ENCODE results near the gene BSX. TPM values are rescaled to one million over a fixed set of nuclear protein-coding genes. Genes with fewer than 3 reads are reported as not detected.

BSX gene
- not detected for total RNA-seq
- polyA plus RNA-seq (ENCODE audit: insufficient read length in 6 of 6) = not detected
- long read RNA-seq, donor 1 = 0 reads
- long read RNA-seq, donor 2 = 0 reads
- long read RNA-seq, donor 3 = 0 reads
- long read RNA-seq, donor 4 = 0 reads
- long read RNA-seq, donor 5 = 0 reads
- long read RNA-seq, donor 6 = 0 reads
- long read RNA-seq, donor 7 = 0 reads
- long read RNA-seq, donor 8 = 0 reads
- long read RNA-seq, donor 9 = 0 reads
- long read RNA-seq, donor 10 = 0 reads
- long read RNA-seq, donor 11 = 0 reads
- long read RNA-seq, donor 12 = 0 reads

DNA sequence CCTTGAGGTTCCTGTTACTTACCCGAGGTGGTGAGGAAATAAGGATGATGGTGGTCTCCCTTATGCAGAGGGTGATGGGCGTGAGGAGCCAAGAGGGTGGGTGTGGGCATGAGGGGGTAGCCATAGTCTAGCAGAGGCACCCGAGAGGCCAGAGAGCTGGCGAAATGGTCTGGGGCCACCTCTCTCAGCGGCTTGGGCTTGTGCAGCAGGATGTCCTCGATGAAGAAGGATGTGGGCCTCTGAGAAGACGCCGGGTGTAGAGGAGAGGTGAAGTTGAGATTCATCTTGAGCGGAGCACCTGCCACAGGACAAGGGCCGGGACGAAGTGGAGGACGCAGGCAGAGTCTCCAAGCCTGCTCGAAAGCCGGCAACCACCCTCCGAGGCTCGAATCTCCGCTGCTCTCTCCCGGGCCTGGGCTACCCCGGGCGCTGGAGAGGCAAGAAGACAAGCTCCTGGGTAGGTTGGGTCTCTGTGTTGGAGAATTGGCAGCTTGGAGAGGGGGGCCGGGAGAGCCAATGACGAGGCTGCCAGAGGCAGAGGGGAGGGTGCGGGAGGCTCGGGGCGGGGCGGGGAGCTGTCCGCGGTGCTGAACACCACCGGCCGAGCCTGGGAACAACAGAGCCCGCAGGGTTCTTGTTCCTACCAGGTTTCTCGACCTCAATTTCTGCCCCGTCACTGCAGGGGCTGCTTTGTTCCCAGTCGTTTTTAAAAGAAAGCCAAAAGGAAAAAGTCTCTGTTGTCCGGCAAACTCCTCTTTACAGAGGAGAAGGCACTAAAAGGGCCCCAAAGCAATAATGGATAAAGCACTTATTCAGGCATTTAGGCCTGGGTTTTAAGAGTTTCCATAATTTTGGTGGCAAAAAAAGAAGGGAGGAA lies at the start of gene BSX:
Gene BSX (minus strand): TSS at position 447 of the 877 bp plus-strand sequence. CDS start 163 bp downstream, at position 284.
- no peaks in the 10 kb centered on the region for H3K9me3 ChIP-seq
- H3K4me1 ChIP-seq = peaks cover 3 to 26% of the 10 kb centered on the region in 2 donors
- DNase-seq (peak; percentile 59 to 84 (median 71)), ATAC-seq (peak; percentile 91)
- no peaks in the 10 kb centered on the region for H3K36me3 ChIP-seq
- H3K27ac ChIP-seq = no peak within 1 kb of the TSS
- H3K4me3 ChIP-seq = no peak within 1 kb of the TSS
- intact Hi-C loops (cut with DNase I) = no loop called here
- TF ChIP-seq, protein P1, sequence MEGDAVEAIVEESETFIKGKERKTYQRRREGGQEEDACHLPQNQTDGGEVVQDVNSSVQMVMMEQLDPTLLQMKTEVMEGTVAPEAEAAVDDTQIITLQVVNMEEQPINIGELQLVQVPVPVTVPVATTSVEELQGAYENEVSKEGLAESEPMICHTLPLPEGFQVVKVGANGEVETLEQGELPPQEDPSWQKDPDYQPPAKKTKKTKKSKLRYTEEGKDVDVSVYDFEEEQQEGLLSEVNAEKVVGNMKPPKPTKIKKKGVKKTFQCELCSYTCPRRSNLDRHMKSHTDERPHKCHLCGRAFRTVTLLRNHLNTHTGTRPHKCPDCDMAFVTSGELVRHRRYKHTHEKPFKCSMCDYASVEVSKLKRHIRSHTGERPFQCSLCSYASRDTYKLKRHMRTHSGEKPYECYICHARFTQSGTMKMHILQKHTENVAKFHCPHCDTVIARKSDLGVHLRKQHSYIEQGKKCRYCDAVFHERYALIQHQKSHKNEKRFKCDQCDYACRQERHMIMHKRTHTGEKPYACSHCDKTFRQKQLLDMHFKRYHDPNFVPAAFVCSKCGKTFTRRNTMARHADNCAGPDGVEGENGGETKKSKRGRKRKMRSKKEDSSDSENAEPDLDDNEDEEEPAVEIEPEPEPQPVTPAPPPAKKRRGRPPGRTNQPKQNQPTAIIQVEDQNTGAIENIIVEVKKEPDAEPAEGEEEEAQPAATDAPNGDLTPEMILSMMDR (IDR thresholded peaks at IDR 0.05) = no peak
- peaks cover 99 to 100% of the 10 kb centered on the region in 2 donors for H3K27me3 ChIP-seq

DNA sequence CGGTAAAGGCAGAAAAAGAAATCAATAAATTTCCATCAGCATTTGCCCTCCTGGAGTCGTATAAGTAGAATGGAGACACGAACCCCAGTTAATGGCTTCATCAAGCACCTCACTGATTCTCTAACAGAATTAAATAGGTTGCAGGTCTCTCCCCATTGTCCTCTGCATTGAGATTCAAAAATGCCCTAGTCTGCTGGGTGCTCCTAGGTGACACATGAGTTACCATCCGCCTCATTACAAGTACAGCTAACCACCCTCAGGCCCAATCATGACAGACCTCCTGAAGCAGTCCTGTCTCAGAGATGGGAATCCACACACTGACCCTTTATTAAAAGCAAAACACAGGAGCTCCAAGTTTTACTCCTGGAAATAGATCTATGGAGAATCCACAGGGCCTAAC lies 48.9 kb upstream of the BSX start:
- Histone ChIP-seq H3K4me3 (no peak overlapping the region), H3K9me3 (no peaks in the 10 kb centered on the region), H3K27me3 (no peaks in the 10 kb centered on the region), H3K27ac (no peak overlapping the region), H3K36me3 (no peaks in the 10 kb centered on the region), H3K4me1 (no peaks in the 10 kb centered on the region)
- TF ChIP-seq, protein P1 (IDR thresholded peaks at IDR 0.05) = no peak
- DNase-seq (no peak), ATAC-seq (no peak)
- intact Hi-C loops (cut with DNase I) = no loop called here

DNA sequence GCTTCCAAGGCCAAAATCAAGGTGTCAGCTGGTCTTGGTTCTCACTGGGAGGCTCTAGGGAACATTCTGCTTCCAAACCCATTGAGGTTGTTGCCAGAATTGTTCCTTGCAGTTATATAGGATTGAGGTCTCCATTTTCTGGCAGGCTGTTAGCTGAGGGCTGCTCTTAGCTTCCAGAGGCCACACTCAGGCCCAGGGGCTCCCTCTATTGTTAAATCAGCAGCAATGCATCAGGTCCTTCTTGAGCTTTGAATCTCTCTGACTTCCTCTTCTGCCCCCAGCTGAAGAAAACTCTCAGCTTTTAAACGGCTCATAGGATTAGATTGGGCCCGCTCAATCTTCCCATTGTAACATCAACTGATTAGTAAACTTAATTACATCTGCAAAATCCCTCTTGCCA lies 39.3 kb upstream of the BSX start:
- ATAC-seq (peak; percentile 90), DNase-seq (peak in 2 of 4 donors; percentile 24 to 41)
- H3K9me3 ChIP-seq = no peaks in the 10 kb centered on the region
- H3K4me3 ChIP-seq = no peak overlapping the region
- TF ChIP-seq, protein P1 (IDR thresholded peaks at IDR 0.05) = peak; percentile 51 to 61
- peaks cover 4 to 10% of the 10 kb centered on the region in 2 donors for H3K4me1 ChIP-seq
- intact Hi-C loops (cut with DNase I) = loop anchor here in 1 of 2 donors (5.0 kb wide), 1 partner anchor 154 kb away; no protein-coding TSS in a partner anchor
- no peak overlapping the region for H3K27ac ChIP-seq
- peaks cover 0 to 18% of the 10 kb centered on the region in 2 donors for H3K27me3 ChIP-seq
- H3K36me3 ChIP-seq = no peaks in the 10 kb centered on the region

DNA sequence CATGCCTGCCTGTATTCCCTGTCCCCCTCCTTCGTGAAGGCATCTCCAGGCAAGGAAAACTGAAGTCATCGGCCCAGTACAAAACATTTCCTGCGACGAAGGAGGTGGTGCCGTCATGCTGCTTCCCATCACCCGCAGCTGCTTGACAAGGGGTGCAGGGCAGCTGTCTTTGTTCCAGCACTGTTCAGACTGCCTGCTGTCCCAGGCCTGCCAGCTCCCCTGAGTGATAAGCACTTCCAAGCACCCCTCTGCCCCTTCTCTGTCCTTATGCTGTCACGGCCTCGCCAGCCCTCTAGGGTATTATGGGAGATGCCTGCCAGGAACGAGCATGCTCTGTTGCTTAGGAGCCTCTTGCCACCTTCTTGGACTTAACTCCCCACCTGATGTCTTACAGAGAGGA lies 37.1 kb upstream of the BSX start:
- Histone ChIP-seq H3K4me1 (peaks cover 4 to 10% of the 10 kb centered on the region in 2 donors), H3K9me3 (no peaks in the 10 kb centered on the region), H3K36me3 (no peaks in the 10 kb centered on the region), H3K27me3 (peaks cover 0 to 8% of the 10 kb centered on the region in 2 donors), H3K27ac (no peak overlapping the region), H3K4me3 (no peak overlapping the region)
- intact Hi-C loops (cut with DNase I) = no loop called here
- TF ChIP-seq, protein P1 (IDR thresholded peaks at IDR 0.05) = no peak
- DNase-seq (no peak), ATAC-seq (no peak)

DNA sequence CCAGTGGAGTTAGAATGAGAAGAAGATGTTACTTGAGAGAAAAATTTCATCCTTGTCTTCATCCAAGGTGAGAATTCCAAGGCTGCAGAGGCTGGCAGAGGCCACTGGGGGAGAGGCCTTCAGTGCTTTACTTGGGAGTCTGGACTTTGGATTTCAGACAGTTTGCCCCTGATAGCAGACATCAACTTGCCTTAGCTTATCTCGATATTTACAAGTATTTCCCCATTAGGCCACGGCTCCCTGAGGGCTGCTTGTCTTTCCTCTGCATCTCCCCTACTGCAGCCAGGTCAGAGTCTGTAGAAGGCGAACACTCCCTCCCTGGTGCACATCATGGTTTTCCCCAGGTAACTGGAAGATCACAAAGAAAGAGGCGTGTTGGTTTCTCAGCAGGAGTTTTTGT lies 29.9 kb upstream of the BSX start:
- Histone ChIP-seq H3K36me3 (no peaks in the 10 kb centered on the region), H3K9me3 (no peaks in the 10 kb centered on the region), H3K27ac (no peak overlapping the region), H3K27me3 (peaks cover 0 to 14% of the 10 kb centered on the region in 2 donors), H3K4me1 (no peaks in the 10 kb centered on the region), H3K4me3 (no peak overlapping the region)
- intact Hi-C loops (cut with DNase I) = no loop called here
- TF ChIP-seq, protein P1 (IDR thresholded peaks at IDR 0.05) = no peak
- DNase-seq = no peak
- no peak for ATAC-seq

Measured in left lung (tissue), 14 donors.